ENCODE results near the gene ECE2.

ECE2 gene

GRCh38 chr3:184230603-184231528 lies 45.0 kb upstream of the ECE2 start:
- TF ChIP-seq CTCF (IDR thresholded peaks at IDR 0.05), result no peak
- H3K4me3 ChIP-seq, result peak overlapping the region; percentile 73
- no peak overlapping the region for H3K27ac ChIP-seq
- DNase-seq (ENCODE audit: low spot score), result no peak

GRCh38 chr3:184231671-184232070 lies 44.2 kb upstream of the ECE2 start:
- Histone ChIP-seq H3K27ac (no peak overlapping the region), H3K4me3 (no peak overlapping the region)
- DNase-seq (ENCODE audit: low spot score), result no peak
- TF ChIP-seq CTCF (IDR thresholded peaks at IDR 0.05), result no peak

GRCh38 chr3:184233127-184233843 lies 42.5 kb upstream of the ECE2 start:
- DNase-seq (ENCODE audit: low spot score), result no peak

GRCh38 chr3:184234224-184234623 lies 41.6 kb upstream of the ECE2 start:
- no peak overlapping the region for H3K27ac ChIP-seq
- TF ChIP-seq CTCF (IDR thresholded peaks at IDR 0.05), result no peak
- DNase-seq (ENCODE audit: low spot score), result no peak

More at GRCh38 chr3:184233127-184233843, 42.5 kb upstream of the ECE2 start:
- H3K27ac ChIP-seq, result no peak overlapping the region
- no peak for TF ChIP-seq CTCF (IDR thresholded peaks at IDR 0.05)
- H3K4me3 ChIP-seq, result no peak overlapping the region

GRCh38 chr3:184234671-184235380 lies 41.0 kb upstream of the ECE2 start:
- no peak overlapping the region for H3K4me3 ChIP-seq
- no peak for DNase-seq (ENCODE audit: low spot score)
- TF ChIP-seq CTCF (IDR thresholded peaks at IDR 0.05), result no peak
- H3K27ac ChIP-seq, result no peak overlapping the region

More at GRCh38 chr3:184234224-184234623, 41.6 kb upstream of the ECE2 start:
- H3K4me3 ChIP-seq, result no peak overlapping the region

GRCh38 chr3:184235381-184236032 lies 40.3 kb upstream of the ECE2 start:
- no peak for DNase-seq (ENCODE audit: low spot score)
- H3K4me3 ChIP-seq, result no peak overlapping the region
- H3K27ac ChIP-seq, result no peak overlapping the region
- no peak for TF ChIP-seq CTCF (IDR thresholded peaks at IDR 0.05)

Data from coronary artery (tissue), 2 donors.